Epithelial cell of prostate (primary cell): ENCODE results near the gene IFNK.
A peak's percentile ranks its signal among the peaks of the same experiment; 100 is the strongest.

Source experiments
- DNase-seq: peaks from one replicate; pipeline ENCODE4 v3.0.0-alpha.2; 2011; ENCODE audit warnings: low read depth, low spot score
- H3K27ac ChIP-seq: fragments of 450-650 bp; 2 replicates; pipeline ENCODE4 v1.5.1; 2017; ENCODE audit warnings: mild to moderate bottlenecking

The IFNK gene

DNA sequence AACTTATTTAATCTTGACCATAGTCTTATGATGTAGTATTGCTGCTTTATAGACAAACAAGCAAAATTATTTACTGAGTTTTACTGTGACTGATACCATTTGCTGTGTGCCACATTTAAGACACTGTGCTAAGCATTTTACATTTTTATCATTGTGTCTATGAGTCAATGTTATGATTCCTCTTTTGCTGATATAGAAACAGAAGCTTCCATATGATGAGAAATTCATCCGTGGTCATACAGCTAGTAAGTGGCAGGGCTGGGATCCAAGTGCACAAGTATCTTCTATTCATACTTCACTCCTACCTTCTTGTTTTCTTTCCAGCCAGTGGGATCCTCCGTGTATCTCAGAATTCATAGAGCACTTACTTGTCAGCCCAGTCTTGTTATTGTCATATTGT is 17.1 kb upstream of the IFNK start:
- no peak for DNase-seq
- peak overlapping the region; percentile 69 for H3K27ac ChIP-seq

DNA sequence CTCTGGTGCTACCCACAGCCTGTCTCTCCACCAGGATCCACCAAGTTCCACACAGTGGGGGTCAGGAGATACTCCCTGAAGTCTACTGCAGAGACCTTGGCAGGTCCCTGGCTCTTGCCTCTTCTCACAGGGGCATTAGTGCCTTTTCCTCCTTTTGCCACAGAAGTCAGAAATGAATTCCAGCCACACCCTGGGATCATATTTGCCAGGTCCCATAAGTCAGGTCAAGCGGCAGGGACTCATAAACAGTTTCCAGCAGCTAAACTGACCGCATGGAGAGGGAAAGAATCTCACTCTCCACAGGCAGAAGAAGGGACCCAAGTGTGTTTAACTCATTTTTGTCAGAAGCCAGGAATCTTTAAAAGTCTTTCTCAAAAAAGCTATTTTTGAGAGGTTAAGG is 13.3 kb upstream of the IFNK start:
- DNase-seq = no peak
- H3K27ac ChIP-seq = no peak overlapping the region

DNA sequence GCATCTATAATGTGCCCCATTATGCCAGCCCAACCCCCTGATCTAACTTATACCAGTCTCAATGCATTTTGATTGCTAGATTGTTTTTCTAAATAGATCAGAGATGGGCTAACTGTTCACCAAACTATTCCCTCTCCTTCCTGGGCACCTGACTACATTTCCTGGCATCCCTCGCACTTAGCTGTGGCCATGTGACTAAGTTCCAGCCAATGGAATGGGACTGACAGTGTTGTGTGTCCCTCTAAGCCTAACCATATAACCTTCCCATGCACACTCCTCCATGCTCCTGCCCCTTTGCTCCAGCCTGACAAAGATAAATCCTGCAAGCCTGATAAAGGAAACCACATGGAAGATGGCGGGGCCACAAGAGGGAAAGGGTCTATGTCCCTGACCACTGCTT is 12.3 kb upstream of the IFNK start:
- DNase-seq = no peak
- no peak overlapping the region for H3K27ac ChIP-seq

DNA sequence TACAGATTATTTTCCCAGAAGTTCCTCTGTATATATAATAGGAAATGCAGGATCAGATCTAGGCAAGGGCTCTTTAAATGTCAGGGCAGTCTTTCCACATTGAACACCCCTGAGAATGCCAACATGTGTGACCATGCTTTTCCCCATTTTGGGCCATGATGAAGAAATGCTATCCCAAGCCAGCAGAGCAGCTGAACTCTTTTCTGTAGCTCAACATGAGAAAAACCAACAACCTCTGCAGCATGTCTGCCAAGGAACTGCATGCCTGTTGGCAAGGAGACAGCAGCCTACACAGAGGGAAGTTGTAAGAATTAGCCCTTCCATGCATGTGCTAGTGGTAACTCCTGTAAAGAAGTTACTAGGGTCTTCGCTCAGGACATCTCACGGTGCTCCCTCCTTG is 9.5 kb upstream of the IFNK start:
- no peak overlapping the region for H3K27ac ChIP-seq
- DNase-seq = no peak

DNA sequence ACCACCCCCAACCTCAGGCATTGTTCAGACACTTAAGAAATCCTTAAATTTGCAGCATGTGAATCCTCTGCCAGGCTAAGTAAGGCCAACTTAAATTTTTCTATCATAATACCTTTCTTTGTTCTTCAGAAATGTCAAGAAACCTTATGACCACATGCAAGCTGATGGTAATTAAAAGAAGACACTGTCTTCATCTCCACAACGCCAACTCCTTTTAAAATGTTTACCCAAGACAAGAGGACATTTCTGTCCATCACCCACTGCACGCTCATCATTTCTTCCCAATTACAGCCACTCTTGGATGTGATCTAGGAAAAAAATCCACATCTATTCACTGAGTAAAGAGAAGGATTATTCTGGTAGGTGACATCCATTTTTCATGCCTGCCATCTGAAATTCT is 6.1 kb upstream of the IFNK start:
- H3K27ac ChIP-seq = peak overlapping the region; percentile 97
- DNase-seq = no peak

DNA sequence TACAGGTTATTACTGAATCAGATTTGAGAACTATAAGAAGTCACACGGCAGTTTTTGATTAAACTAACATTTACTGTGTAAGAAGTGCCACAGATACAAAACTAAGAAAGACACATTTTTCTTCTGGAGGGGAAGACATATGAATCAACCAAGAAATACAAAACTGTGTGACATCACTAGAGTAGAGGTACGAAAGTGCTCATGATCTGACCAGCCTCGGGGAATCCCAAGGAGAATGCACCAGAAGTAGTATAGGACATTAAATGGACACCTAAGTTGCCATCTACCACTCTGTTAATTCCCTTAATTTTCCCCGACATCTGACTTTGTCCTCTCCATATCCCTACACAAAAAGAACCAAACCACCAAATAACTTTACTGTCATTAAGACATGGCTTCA is 5.3 kb upstream of the IFNK start:
- peak overlapping the region; percentile 97 for H3K27ac ChIP-seq
- no peak for DNase-seq

DNA sequence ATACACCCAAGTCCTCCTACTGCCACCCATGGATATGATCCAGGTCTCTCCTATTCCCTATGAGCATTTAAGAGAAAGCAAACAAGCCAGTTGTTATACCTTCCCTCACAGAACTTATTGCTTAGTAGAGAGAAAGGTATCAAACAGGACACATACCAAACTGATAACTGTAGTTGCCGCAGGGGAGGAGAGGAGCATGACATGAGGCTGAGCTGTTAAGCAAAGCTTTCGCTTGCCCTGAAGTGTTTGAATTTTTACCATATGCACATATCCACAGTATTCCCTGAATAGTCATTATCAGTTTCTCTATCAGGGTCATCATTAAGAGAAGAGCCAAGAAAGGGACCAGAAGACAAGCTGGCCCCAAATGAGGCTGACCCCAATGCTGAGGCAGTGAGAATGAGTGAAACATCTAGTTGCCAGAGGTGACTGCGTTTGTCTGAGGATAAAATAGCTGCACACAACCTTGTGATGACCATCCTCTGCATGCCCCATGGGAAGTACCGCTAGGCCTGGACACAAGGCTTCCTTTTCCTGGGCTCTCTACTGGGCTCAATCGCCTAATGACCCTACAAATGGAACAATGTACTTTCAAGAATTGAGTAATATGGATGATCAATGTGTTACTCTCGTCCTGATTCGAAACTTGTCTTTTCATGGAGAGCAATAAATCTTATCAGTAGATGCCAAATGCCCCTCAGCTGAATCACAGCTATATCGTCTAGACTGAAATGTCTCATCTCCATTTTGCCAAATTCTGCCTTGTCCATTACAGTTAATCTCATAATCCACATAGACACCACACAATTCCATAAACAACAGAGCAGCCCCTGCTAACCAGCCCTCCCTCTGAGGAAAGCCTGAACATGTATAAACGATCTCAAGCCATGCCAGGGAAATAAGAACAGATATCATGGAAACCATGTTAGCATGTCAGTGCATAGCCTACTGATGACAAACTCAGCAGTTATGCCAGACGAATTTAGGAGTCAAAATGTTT is 4.3 kb upstream of the IFNK start:
- H3K27ac ChIP-seq = peak overlapping the region; percentile 97
- DNase-seq = peak; percentile 92

DNA sequence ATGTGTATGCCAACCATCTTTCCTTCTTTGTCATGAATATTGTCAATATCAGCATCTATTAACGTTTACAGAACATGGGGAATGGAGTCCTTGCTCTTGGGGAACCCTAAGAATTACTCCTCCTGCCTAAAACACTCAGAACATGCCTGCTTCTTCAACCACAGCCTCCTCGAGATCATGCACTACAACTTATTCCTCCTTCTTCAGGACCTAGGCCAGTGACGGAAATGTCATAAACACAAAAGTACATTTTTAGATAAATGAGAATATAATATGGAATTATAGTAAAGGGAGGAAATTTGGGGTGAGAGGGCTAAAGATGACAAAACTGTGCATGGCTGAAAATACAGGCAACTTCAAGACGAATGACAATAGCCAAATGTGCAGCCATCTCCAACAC is 3.1 kb upstream of the IFNK start:
- DNase-seq = no peak
- H3K27ac ChIP-seq = peak overlapping the region; percentile 97

DNA sequence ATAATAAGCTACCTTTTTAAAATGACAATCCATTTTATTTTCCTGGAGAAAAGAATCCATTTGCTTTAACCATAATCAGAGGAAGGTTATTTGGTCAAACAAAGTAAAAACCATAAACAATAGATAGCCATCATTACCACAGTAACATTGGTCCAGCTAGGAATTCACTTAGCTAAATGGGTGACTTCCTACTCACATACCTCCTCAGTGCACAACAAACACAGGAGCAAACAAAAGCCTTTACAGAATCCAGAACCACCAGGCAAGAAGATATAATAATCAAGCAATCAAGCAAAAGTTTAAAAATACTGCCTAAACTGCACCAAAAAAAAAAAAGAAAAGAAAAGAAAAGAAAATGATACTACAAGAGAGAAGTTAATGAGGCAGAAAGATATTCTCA is 949 bp upstream of the IFNK start:
- H3K27ac ChIP-seq = peak overlapping the region; percentile 59
- no peak for DNase-seq

DNA sequence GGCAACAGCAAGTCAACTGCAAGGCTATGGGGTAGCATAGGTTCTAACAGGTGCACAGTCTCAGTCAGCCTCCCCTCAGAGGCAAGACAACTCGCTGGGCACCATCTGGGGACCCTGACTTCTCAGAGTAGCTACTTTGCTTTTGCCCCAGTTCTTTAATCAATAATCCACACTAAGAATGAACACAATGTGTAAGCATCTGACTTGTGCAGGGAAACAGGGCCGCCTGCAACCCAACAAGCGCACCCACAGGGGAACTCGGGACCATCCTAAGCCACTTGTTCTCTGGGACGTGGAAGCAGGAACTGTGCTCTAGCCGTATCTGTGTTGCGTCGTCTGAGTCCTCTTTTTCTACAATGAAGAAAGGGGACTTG is 3.6 kb downstream of the IFNK start:
- peak overlapping the region; percentile 89 for H3K27ac ChIP-seq
- DNase-seq = no peak

DNA sequence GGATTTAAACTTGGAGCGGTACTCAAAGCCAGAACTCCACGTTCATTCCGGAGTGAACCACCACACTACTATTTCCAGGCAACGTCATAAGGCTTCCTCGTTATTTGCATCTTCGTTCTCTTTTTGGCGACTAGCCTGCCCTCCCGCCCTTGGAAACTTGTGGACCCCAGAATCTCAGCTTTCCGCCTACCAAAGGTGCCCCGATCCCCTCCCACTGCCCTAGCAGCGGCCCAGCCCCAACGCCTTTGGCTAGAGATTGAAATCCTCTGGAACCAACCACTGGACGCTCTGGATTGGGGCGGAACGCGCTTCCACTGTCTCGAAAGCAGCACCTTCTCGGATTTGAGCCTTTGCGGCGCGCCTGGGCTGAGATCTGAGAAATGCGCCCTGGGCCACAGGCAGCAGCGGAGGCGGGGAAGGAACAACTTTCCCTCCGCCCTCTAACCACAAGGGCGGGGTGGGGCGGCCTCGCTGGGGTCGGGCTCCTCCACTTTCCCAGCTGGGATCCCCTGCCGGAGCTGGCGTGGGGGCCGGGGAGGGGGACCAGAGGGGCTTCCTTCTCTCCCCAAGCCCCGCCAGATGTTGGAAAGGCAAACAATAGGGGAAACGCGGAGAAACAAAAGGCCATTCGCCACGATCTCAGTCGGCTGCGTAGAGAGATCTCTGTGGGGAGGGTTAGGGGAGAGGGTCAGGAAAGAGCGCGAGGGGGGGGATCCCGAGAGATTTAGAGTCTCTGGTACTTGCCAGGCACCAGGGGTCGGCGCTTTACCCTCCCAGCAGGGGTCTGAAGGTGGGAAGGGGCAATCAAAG is 4.2 kb downstream of the IFNK start:
- DNase-seq = no peak
- H3K27ac ChIP-seq = peak overlapping the region; percentile 89

DNA sequence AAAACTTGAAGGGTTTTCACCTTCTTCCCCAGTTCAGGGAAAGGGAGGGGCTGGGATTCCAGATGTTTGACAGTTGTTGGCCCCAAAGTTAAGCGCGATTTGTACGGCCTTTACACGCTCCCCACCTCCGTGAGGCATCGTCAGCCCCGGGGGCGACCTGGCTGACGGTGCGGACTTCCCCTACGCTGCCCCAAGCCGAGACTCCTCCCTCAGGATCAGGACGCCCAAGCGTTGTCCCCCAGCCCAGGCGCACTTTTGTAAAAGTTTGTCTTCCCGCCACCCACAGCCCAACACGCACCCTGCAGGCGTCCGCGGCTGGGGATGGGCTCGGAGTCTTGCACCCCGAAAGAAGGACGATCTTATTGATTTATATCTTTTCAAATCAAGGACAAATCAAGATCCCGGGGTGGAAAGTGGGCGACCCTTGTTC is 4.8 kb downstream of the IFNK start:
- peak overlapping the region; percentile 89 for H3K27ac ChIP-seq
- DNase-seq = no peak

DNA sequence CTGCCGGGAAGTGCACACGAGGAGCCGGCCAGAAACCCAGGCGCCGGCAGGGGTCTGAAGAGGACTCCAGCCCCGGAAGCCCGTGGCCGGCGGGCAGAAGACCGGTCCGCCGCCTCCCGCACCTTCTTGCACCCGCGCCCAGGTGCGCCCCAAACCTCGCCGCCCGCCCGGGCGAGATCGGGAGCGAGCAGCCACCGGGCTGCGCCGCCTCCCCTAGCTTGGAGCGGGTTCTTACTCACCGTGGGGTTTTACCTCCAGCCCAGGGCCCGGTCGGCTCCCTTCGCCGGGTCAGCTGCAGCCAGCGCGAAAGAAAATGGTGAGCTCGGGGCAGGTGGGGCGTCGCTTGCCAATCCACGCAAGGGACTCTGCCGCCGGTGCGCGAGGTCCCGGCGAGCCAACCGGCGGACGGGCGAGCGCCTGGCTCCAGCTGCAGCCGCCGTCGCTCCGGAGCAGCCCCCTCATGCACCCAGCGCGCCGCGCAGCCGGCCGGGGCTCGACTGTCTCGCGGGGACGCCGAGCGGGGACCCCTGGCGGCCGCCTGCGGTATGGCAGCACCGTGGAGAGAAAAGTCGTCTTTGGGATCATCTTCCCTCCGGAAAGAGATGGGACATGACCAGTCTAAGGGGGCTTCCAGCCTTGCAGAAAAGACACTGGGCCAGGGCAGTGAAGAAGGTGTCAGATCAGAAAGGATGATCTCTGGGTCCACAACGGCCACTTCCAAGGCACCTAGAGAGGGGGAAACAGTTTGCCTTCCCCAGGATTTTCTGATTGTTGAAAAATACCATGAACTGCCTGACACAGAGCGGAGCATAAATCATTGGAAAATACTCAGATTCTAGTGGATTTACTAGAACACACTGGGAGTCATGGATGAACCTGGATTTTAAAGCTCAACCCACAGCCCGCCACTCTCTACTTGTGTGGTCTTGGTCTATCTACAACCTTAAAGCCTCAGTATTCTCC is 5.5 kb downstream of the IFNK start, which contains the start of gene MOB3B:
Gene MOB3B (minus strand): TSS at position 499 of the 963 bp plus-strand sequence. CDS start 74,264 bp downstream, outside the sequence.
- no peak for DNase-seq
- H3K27ac ChIP-seq = peak within 1 kb of the TSS; percentile 89

DNA sequence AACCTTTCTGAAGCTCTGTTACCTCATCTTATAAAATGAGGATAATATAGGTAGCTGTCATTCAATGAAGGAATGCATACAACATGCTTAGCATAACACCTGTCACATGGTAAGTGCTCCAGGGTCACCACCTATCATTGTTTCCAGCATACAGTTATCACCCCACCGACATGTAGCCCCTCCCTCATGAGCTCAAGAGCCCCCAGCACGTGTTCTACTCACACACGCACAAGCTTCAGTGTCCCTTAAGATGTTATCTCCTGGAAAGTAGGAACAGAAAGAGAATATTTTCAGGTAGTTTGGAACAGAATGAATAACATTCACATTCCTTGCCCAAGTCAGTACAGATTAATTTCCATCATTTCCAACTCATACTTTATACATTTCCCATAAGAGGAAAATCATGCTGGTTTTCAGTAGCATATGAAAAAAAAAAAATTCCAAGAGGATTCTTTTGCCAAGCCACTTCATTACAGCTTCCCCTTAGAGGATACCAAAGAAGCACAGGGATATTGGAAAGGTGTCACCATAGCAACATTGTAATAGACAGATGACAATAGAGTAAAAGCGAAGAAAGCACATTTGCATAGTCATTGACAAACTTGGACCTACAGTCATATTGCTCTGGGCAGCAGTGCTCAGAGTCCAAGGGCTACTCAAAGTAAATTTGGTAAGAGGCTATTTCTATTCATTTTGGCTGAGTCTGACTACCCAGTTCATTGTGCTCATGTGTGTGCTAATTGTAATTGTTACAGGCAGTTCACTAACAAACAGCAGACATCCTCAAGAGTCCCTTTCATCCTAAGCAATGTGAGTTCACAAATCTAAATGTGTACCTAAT is 7.0 kb downstream of the IFNK start:
- H3K27ac ChIP-seq = no peak overlapping the region
- no peak for DNase-seq

DNA sequence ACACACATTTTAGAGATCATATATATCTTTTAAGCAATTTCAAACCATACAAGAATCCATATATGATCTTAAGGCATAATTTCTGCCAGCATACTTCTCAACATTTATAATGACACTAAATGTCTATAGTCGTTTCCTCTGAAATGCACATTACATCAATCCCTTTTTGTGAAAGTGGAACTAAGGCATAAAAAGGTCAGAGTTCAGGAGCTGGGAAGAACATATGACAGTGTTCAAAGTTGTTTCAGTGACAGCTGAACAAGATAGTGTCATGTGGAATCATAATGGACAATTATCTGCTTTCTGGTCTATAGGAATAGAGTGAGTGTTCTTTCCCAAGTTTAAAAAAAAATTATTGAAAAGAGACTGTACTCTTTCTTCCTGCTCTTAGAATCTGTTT is 8.0 kb downstream of the IFNK start:
- H3K27ac ChIP-seq = no peak overlapping the region
- DNase-seq = no peak

DNA sequence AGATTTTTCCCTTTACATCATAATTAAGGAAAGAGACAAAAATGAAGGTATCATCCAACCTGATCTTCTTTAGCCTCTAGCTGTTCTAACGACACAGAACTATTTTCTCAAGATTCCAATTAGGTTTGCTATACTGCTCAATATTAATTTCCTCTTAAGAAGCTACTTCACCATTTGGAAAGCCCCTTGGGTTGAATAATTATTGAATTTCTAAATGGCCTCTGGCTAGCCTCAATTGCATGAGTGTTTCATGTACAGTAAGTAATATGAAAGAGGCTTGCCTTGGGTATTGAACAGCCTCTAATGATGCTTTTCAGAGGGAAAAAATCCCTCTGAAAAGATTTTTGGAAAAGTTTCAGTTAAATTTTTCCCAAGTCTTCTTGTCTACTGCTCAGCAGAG is 9.2 kb downstream of the IFNK start:
- H3K27ac ChIP-seq = no peak overlapping the region
- no peak for DNase-seq

DNA sequence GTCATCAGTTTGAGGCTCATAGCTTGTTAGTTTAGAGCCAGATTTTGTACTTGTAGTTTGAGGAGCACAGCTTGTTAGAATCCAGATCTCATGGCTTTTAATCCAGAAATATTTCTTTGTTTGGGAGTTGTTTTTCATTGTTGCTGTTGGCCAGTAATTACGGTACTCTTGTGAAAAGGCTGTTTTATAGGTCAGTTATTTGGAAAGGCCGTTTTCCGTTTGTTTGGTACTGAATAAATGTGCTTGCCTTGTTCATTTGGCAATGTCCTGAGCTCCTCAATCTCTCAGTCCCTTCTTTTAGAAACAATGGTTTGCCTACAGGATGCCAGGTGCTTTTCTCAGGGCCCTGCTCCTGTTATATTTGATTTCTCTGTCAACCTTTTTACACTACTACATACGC is 10.0 kb downstream of the IFNK start:
- no peak overlapping the region for H3K27ac ChIP-seq
- no peak for DNase-seq

DNA sequence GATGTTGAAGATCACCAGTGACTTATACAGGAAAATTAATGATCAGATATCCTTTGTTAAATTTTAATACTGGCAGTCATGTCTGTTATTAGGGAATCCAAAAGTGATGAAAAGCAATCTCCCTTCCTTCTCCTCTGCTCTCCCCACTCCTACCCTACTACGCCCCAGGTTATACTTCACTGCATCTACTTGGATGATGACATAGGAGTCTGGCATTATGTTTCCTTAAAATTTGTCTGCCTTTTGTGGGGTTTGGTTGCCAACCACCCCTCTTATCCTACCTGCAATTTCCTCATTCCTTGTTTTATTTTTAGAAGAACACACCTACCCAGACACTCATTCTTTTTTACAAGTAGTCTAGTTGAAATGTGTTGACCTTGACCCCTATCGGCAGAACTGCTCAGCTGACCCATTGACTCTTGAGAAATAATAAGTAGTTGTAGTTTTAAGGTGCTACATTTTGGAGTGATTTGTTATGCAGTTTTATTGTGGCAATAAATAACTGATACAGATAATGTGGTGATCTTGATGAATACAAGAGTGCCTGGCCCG is 10.6 kb downstream of the IFNK start:
- no peak for DNase-seq
- no peak overlapping the region for H3K27ac ChIP-seq

DNA sequence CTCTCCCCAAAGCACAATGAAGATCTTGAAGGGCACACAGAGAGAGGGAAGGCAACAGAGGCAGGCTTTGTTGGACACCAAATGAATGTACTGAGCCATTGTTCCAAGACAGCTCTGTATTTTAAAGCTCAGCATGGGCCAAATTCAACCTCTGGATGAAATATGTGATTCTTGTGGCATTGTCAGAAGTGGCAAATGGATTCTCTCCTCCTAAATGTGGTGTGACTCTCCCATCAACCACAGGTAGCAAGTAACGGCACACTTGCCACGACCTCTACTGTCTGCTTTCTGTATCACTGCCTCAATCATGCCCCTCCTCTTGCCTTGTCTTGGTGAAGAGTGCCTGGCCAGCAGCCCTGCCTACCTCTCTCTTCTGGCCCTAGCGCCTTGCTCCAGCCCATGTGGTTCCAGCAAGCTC is 11.6 kb downstream of the IFNK start:
- no peak for DNase-seq
- H3K27ac ChIP-seq = no peak overlapping the region
